Measurements from ENCODE around the gene ATP6V0C.

DNA sequence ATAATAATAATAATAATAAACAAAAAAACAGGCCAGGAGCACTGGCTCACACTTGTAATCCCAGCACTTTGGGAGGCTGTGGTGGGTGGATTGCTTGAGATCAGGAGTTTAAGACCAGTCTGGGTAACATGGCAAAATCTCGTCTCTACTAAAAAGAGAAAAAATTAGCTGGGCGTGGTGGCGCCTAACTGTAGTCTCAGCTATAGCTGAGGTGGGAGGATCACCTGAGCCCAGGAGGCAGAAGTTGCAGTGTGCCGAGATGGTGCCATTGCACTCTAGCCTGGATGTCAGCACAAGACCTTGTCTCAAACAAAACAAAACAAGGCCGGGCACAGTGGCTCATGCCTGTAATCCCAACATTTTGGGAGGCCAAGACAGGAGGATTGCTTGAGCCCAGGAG, 18.7 kb upstream of the ATP6V0C start:
- TF ChIP-seq POLR2A (IDR thresholded peaks at IDR 0.05) (no peak), POLR2AphosphoS5 (IDR thresholded peaks at IDR 0.05) (no peak)
- TF ChIP-seq, protein P1, sequence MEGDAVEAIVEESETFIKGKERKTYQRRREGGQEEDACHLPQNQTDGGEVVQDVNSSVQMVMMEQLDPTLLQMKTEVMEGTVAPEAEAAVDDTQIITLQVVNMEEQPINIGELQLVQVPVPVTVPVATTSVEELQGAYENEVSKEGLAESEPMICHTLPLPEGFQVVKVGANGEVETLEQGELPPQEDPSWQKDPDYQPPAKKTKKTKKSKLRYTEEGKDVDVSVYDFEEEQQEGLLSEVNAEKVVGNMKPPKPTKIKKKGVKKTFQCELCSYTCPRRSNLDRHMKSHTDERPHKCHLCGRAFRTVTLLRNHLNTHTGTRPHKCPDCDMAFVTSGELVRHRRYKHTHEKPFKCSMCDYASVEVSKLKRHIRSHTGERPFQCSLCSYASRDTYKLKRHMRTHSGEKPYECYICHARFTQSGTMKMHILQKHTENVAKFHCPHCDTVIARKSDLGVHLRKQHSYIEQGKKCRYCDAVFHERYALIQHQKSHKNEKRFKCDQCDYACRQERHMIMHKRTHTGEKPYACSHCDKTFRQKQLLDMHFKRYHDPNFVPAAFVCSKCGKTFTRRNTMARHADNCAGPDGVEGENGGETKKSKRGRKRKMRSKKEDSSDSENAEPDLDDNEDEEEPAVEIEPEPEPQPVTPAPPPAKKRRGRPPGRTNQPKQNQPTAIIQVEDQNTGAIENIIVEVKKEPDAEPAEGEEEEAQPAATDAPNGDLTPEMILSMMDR (IDR thresholded peaks at IDR 0.05), result no peak

Measured in prostate gland (tissue), 2 donors.